ENCODE data around the gene GTF2B. TPM values are rescaled to one million over a fixed set of nuclear protein-coding genes. Genes with fewer than 3 reads are reported as not detected.

The GTF2B gene
- total RNA-seq, 1 donor from 2014 or later: 12.6 TPM

DNA sequence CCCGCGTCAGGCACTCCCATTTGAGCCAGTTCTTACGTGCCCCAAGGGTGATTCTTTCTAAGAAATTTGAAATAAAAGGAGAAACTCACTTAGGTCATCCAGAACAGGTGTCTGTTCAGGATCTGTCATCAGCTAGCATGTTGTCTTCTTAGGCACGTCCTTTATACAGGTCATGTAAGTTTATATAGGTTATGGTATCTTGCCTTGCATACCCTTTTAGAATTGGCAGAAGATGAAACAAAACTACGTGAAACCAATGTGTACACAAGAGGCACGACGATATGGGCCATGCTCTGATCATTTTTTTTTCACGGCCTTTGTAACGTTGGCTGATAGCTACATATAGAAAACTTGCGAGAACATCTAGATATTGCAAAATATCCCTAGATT, 579 bp upstream of the GTF2B start:
- H3K27me3 ChIP-seq (ENCODE audit: low read depth): no peaks in the 10 kb centered on the region
- no peaks in the 10 kb centered on the region for H3K9me3 ChIP-seq (replicated peaks)
- DNase-seq: no peak
- TF ChIP-seq, protein P1, sequence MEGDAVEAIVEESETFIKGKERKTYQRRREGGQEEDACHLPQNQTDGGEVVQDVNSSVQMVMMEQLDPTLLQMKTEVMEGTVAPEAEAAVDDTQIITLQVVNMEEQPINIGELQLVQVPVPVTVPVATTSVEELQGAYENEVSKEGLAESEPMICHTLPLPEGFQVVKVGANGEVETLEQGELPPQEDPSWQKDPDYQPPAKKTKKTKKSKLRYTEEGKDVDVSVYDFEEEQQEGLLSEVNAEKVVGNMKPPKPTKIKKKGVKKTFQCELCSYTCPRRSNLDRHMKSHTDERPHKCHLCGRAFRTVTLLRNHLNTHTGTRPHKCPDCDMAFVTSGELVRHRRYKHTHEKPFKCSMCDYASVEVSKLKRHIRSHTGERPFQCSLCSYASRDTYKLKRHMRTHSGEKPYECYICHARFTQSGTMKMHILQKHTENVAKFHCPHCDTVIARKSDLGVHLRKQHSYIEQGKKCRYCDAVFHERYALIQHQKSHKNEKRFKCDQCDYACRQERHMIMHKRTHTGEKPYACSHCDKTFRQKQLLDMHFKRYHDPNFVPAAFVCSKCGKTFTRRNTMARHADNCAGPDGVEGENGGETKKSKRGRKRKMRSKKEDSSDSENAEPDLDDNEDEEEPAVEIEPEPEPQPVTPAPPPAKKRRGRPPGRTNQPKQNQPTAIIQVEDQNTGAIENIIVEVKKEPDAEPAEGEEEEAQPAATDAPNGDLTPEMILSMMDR (IDR thresholded peaks at IDR 0.05; ENCODE audit: borderline replicate concordance): no peak
- H3K36me3 ChIP-seq: peaks cover 3% of the 10 kb centered on the region
- peak overlapping the region; percentile 98 for H3K4me3 ChIP-seq
- intact Hi-C loops (cut with micrococcal nuclease): no loop called here
- H3K4me1 ChIP-seq: peaks cover 44% of the 10 kb centered on the region
- peak overlapping the region; percentile 95 for H3K27ac ChIP-seq (replicated peaks)

DNA sequence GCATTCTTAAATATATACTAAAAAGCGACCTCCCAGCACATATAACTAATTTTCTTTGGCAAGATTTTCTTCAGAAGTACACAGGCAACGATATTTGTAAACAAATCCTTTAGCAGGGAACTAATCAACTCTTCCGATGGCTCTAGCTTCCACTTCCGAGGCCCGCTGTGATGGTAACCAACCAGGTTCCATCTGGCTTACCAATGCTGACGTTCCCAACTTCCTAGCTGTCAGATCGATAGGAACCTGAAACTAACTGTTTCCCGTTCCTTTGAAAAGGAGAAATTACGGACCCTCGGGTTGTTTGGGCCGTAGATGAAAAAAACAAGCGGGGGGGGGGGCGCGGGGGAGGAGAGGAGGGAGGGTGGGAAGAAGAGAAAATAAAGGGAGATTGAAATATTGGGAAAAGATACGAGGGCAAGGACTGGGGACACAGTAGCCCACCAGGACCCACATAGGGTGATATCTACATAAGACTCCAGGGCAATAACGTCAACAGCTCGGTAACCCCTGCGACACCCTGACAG, 513 bp downstream of the GTF2B start:
- no peak for DNase-seq
- intact Hi-C loops (cut with micrococcal nuclease): no loop called here

DNA sequence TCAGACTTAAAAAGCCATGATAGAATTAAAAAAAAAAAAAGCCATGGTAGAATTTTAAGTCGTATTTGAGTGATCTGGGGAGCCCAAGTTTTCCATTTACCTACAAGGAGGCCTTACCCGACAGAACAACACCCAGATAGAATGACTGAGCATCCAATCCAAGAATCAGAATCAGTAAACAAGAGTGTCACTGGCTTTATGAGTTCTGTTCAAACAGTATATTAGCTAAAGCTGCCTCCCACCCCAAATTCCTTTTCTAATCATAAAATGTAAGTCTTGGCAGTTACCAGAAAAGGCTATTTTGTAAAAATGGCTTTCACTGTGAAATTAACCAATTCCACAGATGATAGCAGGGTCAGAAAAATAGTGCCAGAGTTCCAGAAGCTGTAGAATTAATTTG, 1.2 kb downstream of the GTF2B start:
- peaks cover 21% of the 10 kb centered on the region for H3K36me3 ChIP-seq
- TF ChIP-seq, protein P1 (IDR thresholded peaks at IDR 0.05; ENCODE audit: borderline replicate concordance): no peak
- DNase-seq: no peak
- H3K9me3 ChIP-seq (replicated peaks): no peaks in the 10 kb centered on the region
- peaks cover 44% of the 10 kb centered on the region for H3K4me1 ChIP-seq
- H3K4me3 ChIP-seq: peak overlapping the region; percentile 98
- H3K27ac ChIP-seq (replicated peaks): no peak overlapping the region
- no peaks in the 10 kb centered on the region for H3K27me3 ChIP-seq (ENCODE audit: low read depth)
- intact Hi-C loops (cut with micrococcal nuclease): no loop called here

More for the DNA sequence above, 513 bp downstream of the GTF2B start:
- TF ChIP-seq, protein P1 (IDR thresholded peaks at IDR 0.05; ENCODE audit: borderline replicate concordance): no peak
- H3K4me3 ChIP-seq: peak overlapping the region; percentile 98
- H3K27me3 ChIP-seq (ENCODE audit: low read depth): no peaks in the 10 kb centered on the region
- H3K36me3 ChIP-seq: peaks cover 14% of the 10 kb centered on the region
- H3K9me3 ChIP-seq (replicated peaks): no peaks in the 10 kb centered on the region
- H3K27ac ChIP-seq (replicated peaks): peak overlapping the region; percentile 95
- peaks cover 44% of the 10 kb centered on the region for H3K4me1 ChIP-seq

DNA sequence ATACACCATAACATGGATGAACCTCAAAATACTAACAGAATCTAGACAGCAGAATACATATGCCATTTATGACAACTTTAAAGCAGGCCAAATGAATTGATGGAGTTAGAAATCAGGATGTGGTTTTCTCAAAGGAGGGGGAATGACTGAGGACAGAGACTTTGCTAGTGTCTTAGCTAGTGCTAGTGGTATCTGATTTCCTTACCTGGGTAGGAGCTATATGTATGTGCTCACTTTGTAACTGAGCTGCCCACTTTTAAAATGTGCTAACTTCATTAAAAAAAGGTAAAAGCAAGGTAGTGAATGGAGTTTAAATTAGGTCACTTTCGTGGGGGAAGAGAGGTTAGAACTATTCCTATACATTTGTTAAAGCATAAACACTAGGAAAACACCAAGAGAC, 2.6 kb downstream of the GTF2B start:
- no peak for DNase-seq
- peaks cover 45% of the 10 kb centered on the region for H3K4me1 ChIP-seq
- H3K27ac ChIP-seq (replicated peaks): no peak overlapping the region
- H3K4me3 ChIP-seq: no peak overlapping the region
- no peaks in the 10 kb centered on the region for H3K9me3 ChIP-seq (replicated peaks)
- H3K27me3 ChIP-seq (ENCODE audit: low read depth): no peaks in the 10 kb centered on the region
- H3K36me3 ChIP-seq: peaks cover 35% of the 10 kb centered on the region
- TF ChIP-seq, protein P1 (IDR thresholded peaks at IDR 0.05; ENCODE audit: borderline replicate concordance): no peak
- intact Hi-C loops (cut with micrococcal nuclease): no loop called here

DNA sequence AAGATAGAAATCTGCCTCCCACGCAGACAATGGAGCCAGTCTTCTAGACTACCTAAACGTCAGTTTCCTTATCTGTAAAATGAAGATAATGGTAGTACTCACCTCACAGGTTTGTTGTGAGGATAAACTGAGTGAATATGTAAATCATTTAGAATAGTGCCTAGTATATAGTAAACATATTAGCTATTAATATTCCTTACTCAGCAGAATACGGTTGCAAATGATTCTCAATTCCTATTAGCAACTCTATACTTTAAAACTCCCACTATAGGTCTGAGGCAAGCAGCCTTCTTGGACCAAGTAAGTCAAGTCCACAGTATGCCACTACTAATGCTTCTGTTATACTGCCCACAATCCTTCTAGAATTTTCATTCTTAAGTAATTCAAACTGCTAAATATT, 5.4 kb downstream of the GTF2B start:
- DNase-seq: no peak
- intact Hi-C loops (cut with micrococcal nuclease): no loop called here
- H3K4me1 ChIP-seq: peaks cover 56% of the 10 kb centered on the region

More for the DNA sequence above, 5.4 kb downstream of the GTF2B start:
- TF ChIP-seq, protein P1 (IDR thresholded peaks at IDR 0.05; ENCODE audit: borderline replicate concordance): no peak
- Histone ChIP-seq H3K36me3 (peaks cover 43% of the 10 kb centered on the region), H3K27me3 (ENCODE audit: low read depth) (no peaks in the 10 kb centered on the region), H3K27ac (replicated peaks) (no peak overlapping the region), H3K9me3 (replicated peaks) (no peaks in the 10 kb centered on the region), H3K4me3 (no peak overlapping the region)
